WERI-Rb-1 (cell line): ENCODE measurements around the gene TMUB1.

ENCODE experiments used
- DNase-seq: peaks from one replicate; pipeline ENCODE4 v3.0.0-alpha.2; 2020
- H3K27ac ChIP-seq: fragments of 250-450 bp; sonication (Bioruptor Pico); 2 replicates; pipeline ENCODE4 v1.5.1; 2020; ENCODE audit warnings: mild to moderate bottlenecking, moderate library complexity
- H3K27me3 ChIP-seq: fragments of 250-450 bp; sonication (Bioruptor Pico); 2 replicates; pipeline ENCODE4 v1.5.1; 2021; ENCODE audit warnings: mild to moderate bottlenecking, low read depth, moderate library complexity; ENCODE audit not compliant: insufficient read depth, severe bottlenecking
- H3K36me3 ChIP-seq: fragments of 250-450 bp; sonication (Bioruptor Pico); 2 replicates; pipeline ENCODE4 v1.5.1; 2020; ENCODE audit warnings: mild to moderate bottlenecking, moderate library complexity
- H3K4me3 ChIP-seq: 2 replicates; pipeline ENCODE4 v1.5.1; 2011; ENCODE audit warnings: low read depth, mild to moderate bottlenecking, control low read depth, low read length
- H3K9me3 ChIP-seq: fragments of 250-450 bp; sonication (Bioruptor Pico); 2 replicates; pipeline ENCODE4 v1.5.1; 2021; ENCODE audit warnings: mild to moderate bottlenecking, moderate library complexity; ENCODE audit not compliant: severe bottlenecking
- CTCF ChIP-seq: IDR thresholded peaks from 2 replicates; pipeline ENCODE4 v1.5.1; 2011; ENCODE audit warnings: low read depth, mild to moderate bottlenecking, control low read depth, inconsistent platforms, low read length

Gene TMUB1

GRCh38 chr7:151119902-151120301 is 36.6 kb upstream of the TMUB1 start:
- TF ChIP-seq CTCF = no peak
- Histone ChIP-seq H3K9me3 (no peaks in the 10 kb centered on the region), H3K36me3 (peaks cover 69% of the 10 kb centered on the region), H3K27ac (no peak overlapping the region), H3K4me3 (no peak overlapping the region), H3K27me3 (no peaks in the 10 kb centered on the region)
- DNase-seq = no peak

- H3K36me3 ChIP-seq = peaks cover 63% of the 10 kb centered on the region
Observed at GRCh38 chr7:151119055-151119415, 35.7 kb upstream of the TMUB1 start.

GRCh38 chr7:151118108-151119054 is 35.1 kb upstream of the TMUB1 start:
- Histone ChIP-seq H3K4me3 (no peak overlapping the region), H3K27me3 (no peaks in the 10 kb centered on the region), H3K9me3 (no peaks in the 10 kb centered on the region), H3K27ac (no peak overlapping the region), H3K36me3 (peaks cover 63% of the 10 kb centered on the region)
- TF ChIP-seq CTCF = no peak
- DNase-seq = no peak

More at GRCh38 chr7:151119055-151119415, 35.7 kb upstream of the TMUB1 start:
- TF ChIP-seq CTCF = no peak
- H3K4me3 ChIP-seq = no peak overlapping the region
- no peak overlapping the region for H3K27ac ChIP-seq
- no peaks in the 10 kb centered on the region for H3K9me3 ChIP-seq
- H3K27me3 ChIP-seq = no peaks in the 10 kb centered on the region
- no peak for DNase-seq

GRCh38 chr7:151117565-151117964 is 34.3 kb upstream of the TMUB1 start:
- Histone ChIP-seq H3K9me3 (no peaks in the 10 kb centered on the region), H3K4me3 (no peak overlapping the region), H3K36me3 (peaks cover 60% of the 10 kb centered on the region), H3K27me3 (no peaks in the 10 kb centered on the region), H3K27ac (no peak overlapping the region)
- no peak for DNase-seq
- no peak for TF ChIP-seq CTCF

- H3K9me3 ChIP-seq = no peaks in the 10 kb centered on the region
- DNase-seq = no peak
- no peak overlapping the region for H3K4me3 ChIP-seq
- no peak for TF ChIP-seq CTCF
- no peaks in the 10 kb centered on the region for H3K27me3 ChIP-seq
- peaks cover 58% of the 10 kb centered on the region for H3K36me3 ChIP-seq
- H3K27ac ChIP-seq = no peak overlapping the region
Observed at GRCh38 chr7:151116603-151117440, 33.5 kb upstream of the TMUB1 start.
